Trophoblast cell (in vitro differentiated cells and primary cell): ENCODE results near the gene MAML3.

Experiments
- DNase-seq, 2 donors: peaks; one replicate each; pipeline ENCODE4 v3.0.0-alpha.2; 2016
- H2AFZ ChIP-seq: 2 replicates; pipeline ENCODE4 v1.6.1; 2013; ENCODE audit warnings: low read length, moderate library complexity, mild to moderate bottlenecking; ENCODE audit not compliant: insufficient read depth, poor library complexity
- H2AK5ac ChIP-seq: 2 replicates; pipeline ENCODE4 v1.6.1; 2013; ENCODE audit warnings: mild to moderate bottlenecking, low read length
- H2BK120ac ChIP-seq: 2 replicates; pipeline ENCODE4 v1.6.1; 2013; ENCODE audit warnings: low read length, mild to moderate bottlenecking, moderate library complexity; ENCODE audit not compliant: insufficient read depth, poor library complexity
- H2BK12ac ChIP-seq: 2 replicates; pipeline ENCODE4 v1.6.1; 2013; ENCODE audit warnings: mild to moderate bottlenecking, low read length, moderate library complexity
- H2BK5ac ChIP-seq: 2 replicates; pipeline ENCODE4 v1.6.1; 2013; ENCODE audit warnings: low read length, low read depth, moderate library complexity, mild to moderate bottlenecking; ENCODE audit not compliant: poor library complexity
- H3K14ac ChIP-seq: 2 replicates; pipeline ENCODE4 v1.6.1; 2013; ENCODE audit warnings: mild to moderate bottlenecking, low read length
- H3K18ac ChIP-seq: 2 replicates; pipeline ENCODE4 v1.6.1; 2013; ENCODE audit warnings: mild to moderate bottlenecking, low read length
- H3K23ac ChIP-seq: 2 replicates; pipeline ENCODE4 v1.6.1; 2013; ENCODE audit warnings: low read length
- H3K27ac ChIP-seq: 2 replicates; pipeline ENCODE4 v1.5.1; 2013; ENCODE audit warnings: low read depth, mild to moderate bottlenecking, inconsistent platforms, low read length, moderate library complexity
- H3K27me3 ChIP-seq: 2 replicates; pipeline ENCODE4 v1.6.1; 2013; ENCODE audit warnings: inconsistent platforms, mild to moderate bottlenecking, low read length, moderate library complexity; ENCODE audit not compliant: insufficient read depth
- H3K36me3 ChIP-seq, 2 experiments: 1 replicate in 1 of 2; 2 replicates in 1 of 2; pipeline ENCODE4 v1.6.1; 2013; ENCODE audit warnings: low read length in 2 of 2, mild to moderate bottlenecking in 2 of 2, moderate library complexity in 1 of 2; ENCODE audit not compliant: insufficient read depth in 2 of 2, control insufficient read depth in 1 of 2
- H3K4ac ChIP-seq: 2 replicates; pipeline ENCODE4 v1.6.1; 2013; ENCODE audit warnings: low read depth, mild to moderate bottlenecking, low read length, moderate library complexity
- H3K4me1 ChIP-seq, 2 experiments: 1 replicate in 1 of 2; 2 replicates in 1 of 2; pipeline ENCODE4 v1.6.1; 2013; ENCODE audit warnings: low read length in 2 of 2, mild to moderate bottlenecking in 2 of 2, moderate library complexity in 1 of 2; ENCODE audit not compliant: insufficient read depth in 2 of 2, control insufficient read depth in 1 of 2
- H3K4me2 ChIP-seq: 2 replicates; pipeline ENCODE4 v1.6.1; 2013; ENCODE audit warnings: inconsistent platforms, mild to moderate bottlenecking, low read length, moderate library complexity
- H3K4me3 ChIP-seq: 2 replicates; pipeline ENCODE4 v1.5.1; 2013; ENCODE audit warnings: mild to moderate bottlenecking, low read depth, low read length, inconsistent platforms
- H3K79me1 ChIP-seq: one replicate; pipeline ENCODE4 v1.6.1; 2013; ENCODE audit warnings: low read length
- H3K79me2 ChIP-seq: 2 replicates; pipeline ENCODE4 v1.6.1; 2013; ENCODE audit warnings: low read length, mild to moderate bottlenecking; ENCODE audit not compliant: control insufficient read depth, insufficient read depth, poor library complexity
- H3K9ac ChIP-seq: 2 replicates; pipeline ENCODE4 v1.6.1; 2013; ENCODE audit warnings: mild to moderate bottlenecking, low read length
- H3K9me3 ChIP-seq: 2 replicates; pipeline ENCODE4 v1.6.1; 2013; ENCODE audit warnings: low read depth, mild to moderate bottlenecking, control low read depth, inconsistent platforms, low read length; ENCODE audit not compliant: insufficient read depth
- H4K12ac ChIP-seq: 2 replicates; pipeline ENCODE4 v1.6.1; 2013; ENCODE audit warnings: low read depth, mild to moderate bottlenecking, low read length, moderate library complexity
- H4K8ac ChIP-seq: 2 replicates; pipeline ENCODE4 v1.6.1; 2013; ENCODE audit warnings: low read depth, mild to moderate bottlenecking, low read length, moderate library complexity
- H4K91ac ChIP-seq: one replicate; pipeline ENCODE4 v1.6.1; 2013; ENCODE audit warnings: low read depth, mild to moderate bottlenecking, low read length, moderate library complexity
- WGBS: extraction: QIAGEN DNeasy Blood & Tissue Kit; methylation state at CpG from one replicate; pipeline ENCODE4 v1.1.7; 2013; ENCODE audit warnings: missing lambda C conversion rate; ENCODE audit not compliant: insufficient read length, insufficient coverage; ENCODE audit errors: extremely low coverage; 5-methylcytosine and 5-hydroxymethylcytosine counted together

Gene MAML3

GRCh38 chr4:139676913-139677585 lies 476.9 kb downstream of the MAML3 start:
- Histone ChIP-seq H2AFZ (no peak overlapping the region), H3K18ac (no peak overlapping the region), H3K23ac (no peak overlapping the region), H3K27me3 (no peaks in the 10 kb centered on the region), H3K4me2 (peak overlapping the region; percentile 21), H3K4me1 (peaks cover 3 to 5% of the 10 kb centered on the region in 2 experiments), H3K36me3 (peaks cover 0 to 4% of the 10 kb centered on the region in 2 experiments), H2BK5ac (no peak overlapping the region), H3K79me1 (peaks cover 2% of the 10 kb centered on the region), H3K14ac (no peak overlapping the region), H4K91ac (no peak overlapping the region), H4K8ac (no peak overlapping the region), H3K9me3 (no peaks in the 10 kb centered on the region), H3K79me2 (no peaks in the 10 kb centered on the region), H3K4ac (no peak overlapping the region), H4K12ac (no peak overlapping the region), H3K9ac (no peak overlapping the region), H3K27ac (no peak overlapping the region), H3K4me3 (no peak overlapping the region), H2BK12ac (no peak overlapping the region), H2BK120ac (no peak overlapping the region), H2AK5ac (no peak overlapping the region)
- WGBS, result no CpG with 5 or more reads among the region's 4 CpGs
- peak in 1 of 2 donors; percentile 58 for DNase-seq

DNA sequence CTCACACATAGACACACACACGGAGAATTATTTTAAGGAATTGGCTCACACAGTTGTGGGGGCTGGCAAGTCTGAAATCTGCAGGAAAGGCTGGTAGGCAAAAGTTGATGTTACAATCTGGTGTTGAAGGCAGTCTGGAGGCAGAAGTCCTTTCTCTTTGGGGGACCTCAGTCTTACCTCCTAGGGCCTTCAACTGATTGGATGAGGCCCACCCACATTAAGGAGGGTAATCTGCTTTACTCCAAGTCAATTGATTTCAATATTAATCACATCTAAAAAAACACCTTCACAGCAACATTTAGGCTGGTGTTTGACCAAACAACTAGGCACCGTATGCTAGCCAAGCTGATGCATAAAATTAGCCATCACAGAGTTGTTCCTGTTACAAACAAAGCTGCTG lies 477.6 kb downstream of the MAML3 start:
- no peak overlapping the region for H3K27ac ChIP-seq
- no peak overlapping the region for H4K12ac ChIP-seq
- H3K23ac ChIP-seq, result no peak overlapping the region
- H3K36me3 ChIP-seq, result peaks cover 0 to 4% of the 10 kb centered on the region in 2 experiments
- peaks cover 2% of the 10 kb centered on the region for H3K79me1 ChIP-seq
- H3K79me2 ChIP-seq, result no peaks in the 10 kb centered on the region
- no peak overlapping the region for H2AK5ac ChIP-seq
- H3K27me3 ChIP-seq, result no peaks in the 10 kb centered on the region
- no peak overlapping the region for H3K14ac ChIP-seq
- no peak overlapping the region for H2BK5ac ChIP-seq
- H3K4ac ChIP-seq, result no peak overlapping the region
- no peak overlapping the region for H3K9ac ChIP-seq
- no peak overlapping the region for H2BK120ac ChIP-seq
- WGBS, result no CpG with 5 or more reads among the region's 2 CpGs
- no peak overlapping the region for H2AFZ ChIP-seq
- no peak for DNase-seq
- peak overlapping the region; percentile 10 for H4K91ac ChIP-seq
- H3K4me1 ChIP-seq, result peaks cover 3 to 5% of the 10 kb centered on the region in 2 experiments
- H3K4me2 ChIP-seq, result no peak overlapping the region
- H2BK12ac ChIP-seq, result no peak overlapping the region
- H4K8ac ChIP-seq, result no peak overlapping the region
- H3K9me3 ChIP-seq, result no peaks in the 10 kb centered on the region
- no peak overlapping the region for H3K4me3 ChIP-seq
- no peak overlapping the region for H3K18ac ChIP-seq

DNA sequence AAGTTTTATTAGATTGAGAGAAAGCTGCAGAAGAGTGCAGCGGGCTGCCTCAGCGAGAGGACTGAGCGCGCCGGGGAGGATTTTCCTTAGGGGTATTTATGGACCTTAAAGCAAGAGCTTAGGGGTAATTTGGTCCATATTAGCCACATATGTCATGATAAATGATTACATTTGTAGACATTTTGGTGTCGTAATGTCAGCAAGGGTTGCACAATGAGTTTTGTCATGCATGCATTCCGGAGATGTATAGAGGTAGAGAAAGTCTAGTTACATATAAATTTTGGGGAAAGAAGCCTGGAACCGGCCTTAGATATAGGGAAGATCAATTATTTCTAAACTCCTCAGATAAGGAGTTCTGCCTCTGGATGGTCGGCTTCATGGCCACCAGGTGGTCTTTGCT lies 478.3 kb downstream of the MAML3 start:
- Histone ChIP-seq H3K79me2 (no peaks in the 10 kb centered on the region), H4K8ac (no peak overlapping the region), H3K9me3 (no peaks in the 10 kb centered on the region), H3K18ac (no peak overlapping the region), H4K91ac (no peak overlapping the region), H3K4me3 (no peak overlapping the region), H2BK5ac (no peak overlapping the region), H3K4ac (no peak overlapping the region), H3K27me3 (no peaks in the 10 kb centered on the region), H3K9ac (no peak overlapping the region), H2AK5ac (no peak overlapping the region), H3K36me3 (peaks cover 0 to 4% of the 10 kb centered on the region in 2 experiments), H3K14ac (no peak overlapping the region), H3K23ac (no peak overlapping the region), H3K4me1 (peaks cover 3 to 5% of the 10 kb centered on the region in 2 experiments), H2BK120ac (no peak overlapping the region), H4K12ac (no peak overlapping the region), H2BK12ac (no peak overlapping the region), H3K27ac (no peak overlapping the region), H3K4me2 (no peak overlapping the region), H3K79me1 (peaks cover 4% of the 10 kb centered on the region), H2AFZ (no peak overlapping the region)
- no CpG with 5 or more reads among the region's 9 CpGs for WGBS
- DNase-seq, result peak; percentile 71 to 96

- no peak overlapping the region for H3K4me3 ChIP-seq
- no CpG with 5 or more reads among the region's 10 CpGs for WGBS
- H3K79me1 ChIP-seq, result peaks cover 4% of the 10 kb centered on the region
- H3K4ac ChIP-seq, result no peak overlapping the region
- peaks cover 5 to 6% of the 10 kb centered on the region in 2 experiments for H3K4me1 ChIP-seq
- no peak overlapping the region for H4K12ac ChIP-seq
- no peaks in the 10 kb centered on the region for H3K79me2 ChIP-seq
- no peak overlapping the region for H3K23ac ChIP-seq
- H3K14ac ChIP-seq, result peak overlapping the region; percentile 20
- H3K9me3 ChIP-seq, result no peaks in the 10 kb centered on the region
- no peak overlapping the region for H3K4me2 ChIP-seq
- no peak overlapping the region for H2AFZ ChIP-seq
- no peak overlapping the region for H3K18ac ChIP-seq
- no peak overlapping the region for H2BK120ac ChIP-seq
- no peaks in the 10 kb centered on the region for H3K27me3 ChIP-seq
- no peak overlapping the region for H2BK5ac ChIP-seq
- H2AK5ac ChIP-seq, result no peak overlapping the region
- no peak overlapping the region for H4K8ac ChIP-seq
- H4K91ac ChIP-seq, result no peak overlapping the region
- H3K36me3 ChIP-seq, result peaks cover 0 to 4% of the 10 kb centered on the region in 2 experiments
- no peak overlapping the region for H3K27ac ChIP-seq
- DNase-seq, result peak in 1 of 2 donors; percentile 22
- H2BK12ac ChIP-seq, result peak overlapping the region; percentile 30
- no peak overlapping the region for H3K9ac ChIP-seq
Observed at GRCh38 chr4:139674875-139675550, 479.0 kb downstream of the MAML3 start.
